Astrocyte of the cerebellum (primary cell): ENCODE results near the gene C16orf74.

Experiments
- DNase-seq: peaks from one replicate; pipeline ENCODE4 v3.0.0-alpha.2; 2011; ENCODE audit warnings: low read depth
- H3K4me3 ChIP-seq: 2 replicates; pipeline ENCODE4 v1.5.1; 2011; ENCODE audit warnings: mild to moderate bottlenecking, low read depth, low read length, moderate library complexity
- CTCF ChIP-seq: IDR thresholded peaks from 2 replicates; pipeline ENCODE4 v1.5.1; 2012; ENCODE audit warnings: low read length, low read depth, moderate library complexity, mild to moderate bottlenecking; ENCODE audit errors: missing control alignments
- in situ Hi-C: cut with HindIII; loops from 2 replicates; pipeline ENCODE4 v1.10.0; 2017; ENCODE audit warnings: low sequenced_read_pairs

C16orf74 gene

GRCh38 chr16:85687651-85688471 lies 63.0 kb downstream of the C16orf74 start:
- no peak for TF ChIP-seq CTCF
- in situ Hi-C loops: no loop called here
- peak overlapping the region; percentile 69 for H3K4me3 ChIP-seq
- no peak for DNase-seq

GRCh38 chr16:85686912-85687591 lies 63.8 kb downstream of the C16orf74 start:
- no peak for DNase-seq
- in situ Hi-C loops: no loop called here

GRCh38 chr16:85685251-85685650 lies 65.6 kb downstream of the C16orf74 start:
- no peak for TF ChIP-seq CTCF
- DNase-seq: no peak
- in situ Hi-C loops: no loop called here
- H3K4me3 ChIP-seq: no peak overlapping the region

More at GRCh38 chr16:85686912-85687591, 63.8 kb downstream of the C16orf74 start:
- no peak overlapping the region for H3K4me3 ChIP-seq
- no peak for TF ChIP-seq CTCF

GRCh38 chr16:85683363-85683762 lies 67.5 kb downstream of the C16orf74 start:
- TF ChIP-seq CTCF: no peak
- no peak for DNase-seq
- in situ Hi-C loops: no loop called here
- H3K4me3 ChIP-seq: no peak overlapping the region

- TF ChIP-seq CTCF: no peak
- DNase-seq: no peak
- in situ Hi-C loops: no loop called here
- no peak overlapping the region for H3K4me3 ChIP-seq
These were observed 68.4 kb downstream of the C16orf74 start for GRCh38 chr16:85682516-85682915.

GRCh38 chr16:85681255-85681654 lies 69.6 kb downstream of the C16orf74 start:
- no peak for TF ChIP-seq CTCF
- no peak for DNase-seq
- H3K4me3 ChIP-seq: no peak overlapping the region
- in situ Hi-C loops: no loop called here
